Tibial nerve (tissue), 4 donors: ENCODE results near the gene LARP7. TPM values are rescaled to one million over a fixed set of nuclear protein-coding genes. Genes with fewer than 3 reads are reported as not detected.

Experiments
- DNase-seq, 2 donors: peaks; one replicate each; pipeline ENCODE4 v3.0.0-alpha.2; 2019; ENCODE audit warnings: low spot score in 2 of 2
- H3K27ac ChIP-seq, 4 donors: fragments of 200-600 bp; sonication (generic) in 3 of 4; one replicate each; pipeline ENCODE4 v1.5.1; 2017 to 2019; ENCODE audit warnings: mild to moderate bottlenecking in 1 of 4
- H3K27me3 ChIP-seq, 2 donors: fragments of 200-600 bp; sonication (generic) in 1 of 2; one replicate each; pipeline versions ENCODE4 v1.5.1 to v1.6.0; 2017 to 2019
- H3K36me3 ChIP-seq, 3 donors: fragments of 200-600 bp; sonication (generic); one replicate each; pipeline ENCODE4 v1.5.1; 2018 to 2019
- H3K4me1 ChIP-seq, 4 donors: fragments of 200-600 bp; sonication (generic) in 3 of 4; one replicate each; pipeline ENCODE4 v1.5.1; 2017 to 2019
- H3K4me3 ChIP-seq, 4 donors: fragments of 200-600 bp; sonication (generic) in 3 of 4; one replicate each; pipeline ENCODE4 v1.5.1; 2017 to 2019; ENCODE audit warnings: mild to moderate bottlenecking in 1 of 4, moderate library complexity in 1 of 4
- H3K9me3 ChIP-seq, 4 donors: fragments of 200-600 bp; sonication (generic) in 3 of 4; one replicate each; pipeline ENCODE4 v1.5.1; 2017 to 2019
- CTCF ChIP-seq, 5 experiments: fragments of 200-600 bp in 3 of 5; fragments of 450-650 bp in 2 of 5; sonication (generic) in 3 of 5; IDR thresholded peaks; one replicate each; pipeline ENCODE4 v1.5.1; 2016 to 2019; ENCODE audit warnings: antibody characterized with exemption in 5 of 5, mild to moderate bottlenecking in 3 of 5, moderate library complexity in 2 of 5
- EP300 ChIP-seq, 2 donors: sonication (generic); formaldehyde crosslinking; IDR thresholded peaks; one replicate each; pipeline ENCODE4 v1.6.1; 2017; ENCODE audit warnings: antibody characterized with exemption in 2 of 2, mild to moderate bottlenecking in 1 of 2
- POLR2A ChIP-seq, 2 donors: fragments of 450-650 bp; IDR thresholded peaks; one replicate each; pipeline ENCODE4 v1.6.1; 2017; ENCODE audit warnings: antibody characterized with exemption in 2 of 2, mild to moderate bottlenecking in 2 of 2, moderate library complexity in 2 of 2
- WGBS, 2 donors: methylation state at CpG; one replicate each; pipeline ENCODE4 v1.1.5; 2018; 5-methylcytosine and 5-hydroxymethylcytosine counted together
- total RNA-seq, 4 donors: library from RNA; depleted of rRNA; stranded (reverse); fragments of >200 nt; gene quantifications; one replicate each; pipeline ENCODE4 v1.1.0, GENCODE V29; 2016

LARP7 gene
- total RNA-seq, 4 donors from 2014 or later: 29.4 to 47.3 (median 40.4) TPM

GRCh38 chr4:112677519-112678091 is 40.7 kb downstream of the LARP7 start:
- no peaks in the 10 kb centered on the region for H3K9me3 ChIP-seq
- H3K4me3 ChIP-seq: no peak overlapping the region
- no peak for TF ChIP-seq CTCF (IDR thresholded peaks at IDR 0.05)
- no peak for TF ChIP-seq POLR2A (IDR thresholded peaks at IDR 0.05)
- TF ChIP-seq EP300 (IDR thresholded peaks at IDR 0.05): no peak
- H3K27ac ChIP-seq: no peak overlapping the region
- DNase-seq: no peak
- H3K27me3 ChIP-seq: no peaks in the 10 kb centered on the region
- no peaks in the 10 kb centered on the region for H3K4me1 ChIP-seq
- WGBS, 2 donors: 47% methylated on average over 2 of the region's 2 CpGs
- no peaks in the 10 kb centered on the region for H3K36me3 ChIP-seq

- Histone ChIP-seq H3K4me3 (no peak overlapping the region), H3K27me3 (no peaks in the 10 kb centered on the region), H3K36me3 (no peaks in the 10 kb centered on the region), H3K4me1 (no peaks in the 10 kb centered on the region), H3K9me3 (no peaks in the 10 kb centered on the region), H3K27ac (no peak overlapping the region)
- no peak for DNase-seq
- WGBS, 2 donors: 78 to 81% methylated on average over 2 of the region's 2 CpGs
- TF ChIP-seq POLR2A (IDR thresholded peaks at IDR 0.05) (no peak), EP300 (IDR thresholded peaks at IDR 0.05) (no peak), CTCF (IDR thresholded peaks at IDR 0.05) (no peak)
These were observed 44.1 kb downstream of the LARP7 start for GRCh38 chr4:112680996-112681395.

GRCh38 chr4:112693507-112693906 is 56.6 kb downstream of the LARP7 start:
- H3K9me3 ChIP-seq: no peaks in the 10 kb centered on the region
- no peaks in the 10 kb centered on the region for H3K36me3 ChIP-seq
- no peaks in the 10 kb centered on the region for H3K27me3 ChIP-seq
- no peak overlapping the region for H3K4me3 ChIP-seq
- DNase-seq: no peak
- TF ChIP-seq POLR2A (IDR thresholded peaks at IDR 0.05) (no peak), EP300 (IDR thresholded peaks at IDR 0.05) (no peak), CTCF (IDR thresholded peaks at IDR 0.05) (no peak)
- no peak overlapping the region for H3K27ac ChIP-seq
- H3K4me1 ChIP-seq: no peaks in the 10 kb centered on the region
- WGBS, 2 donors: 94 to 95% methylated on average over 10 of the region's 10 CpGs

GRCh38 chr4:112700679-112701078 is 63.7 kb downstream of the LARP7 start:
- no peaks in the 10 kb centered on the region for H3K9me3 ChIP-seq

More at GRCh38 chr4:112700679-112701078, 63.7 kb downstream of the LARP7 start:
- Histone ChIP-seq H3K36me3 (no peaks in the 10 kb centered on the region), H3K4me3 (no peak overlapping the region), H3K27ac (no peak overlapping the region), H3K4me1 (peaks cover 0 to 10% (median 0%) of the 10 kb centered on the region in 4 donors), H3K27me3 (peaks cover 0 to 14% of the 10 kb centered on the region in 2 donors)
- no peak for DNase-seq
- 90 to 91% methylated on average over 3 of the region's 3 CpGs for WGBS, 2 donors
- TF ChIP-seq POLR2A (IDR thresholded peaks at IDR 0.05): no peak
- no peak for TF ChIP-seq CTCF (IDR thresholded peaks at IDR 0.05)
- no peak for TF ChIP-seq EP300 (IDR thresholded peaks at IDR 0.05)
